Panc1 (cell line): ENCODE data around the gene TIMM50. TPM values are rescaled to one million over a fixed set of nuclear protein-coding genes. Genes with fewer than 3 reads are reported as not detected.

Experiments used
- ATAC-seq: fragments of 200-7000 bp; cut with Tn5 transposase; 2 replicates; pipeline ENCODE4 v1.9.1; 2020; ENCODE audit warnings: mild to moderate bottlenecking, moderate library complexity
- Bru-seq: library from RNA; stranded (reverse); fragments of 400-500 nt; gene quantifications from one replicate; lab custom pipeline; 2021; lab: Mats Ljungman, UMichigan
- BruChase-seq, 2 experiments: library from RNA; stranded (reverse); fragments of 400-500 nt; gene quantifications; one replicate each; lab custom pipeline; 2021; lab: Mats Ljungman, UMichigan
- BruUV-seq: library from RNA; stranded (reverse); fragments of 400-500 nt; replicated peaks from 2 replicates; lab custom pipeline; 2021; lab: Mats Ljungman, UMichigan
- CTCF ChIA-PET: fragments of 300-600 bp; sonication (Branson Sonifier 250); formaldehyde crosslinking; loops from one replicate; lab custom pipeline; 2022; ENCODE audit warnings: antibody characterized with exemption; lab: Charles Lee
- POLR2A ChIA-PET: fragments of 300-600 bp; sonication (Branson Sonifier 250); formaldehyde crosslinking; loops from one replicate; lab custom pipeline; 2022; ENCODE audit warnings: antibody characterized with exemption; lab: Charles Lee
- DNase-seq: peaks from one replicate; pipeline ENCODE4 v3.0.0-alpha.2; 2010; ENCODE audit warnings: low read depth, low spot score
- H3K27ac ChIP-seq: 2 replicates; pipeline ENCODE4 v1.5.1; 2011; ENCODE audit warnings: mild to moderate bottlenecking, low read length, inconsistent platforms
- H3K27me3 ChIP-seq: fragments of 200-500 bp; sonication (Bioruptor generic); 2 replicates; pipeline ENCODE4 v1.6.0; 2014; ENCODE audit warnings: low read length, inconsistent platforms; ENCODE audit not compliant: control insufficient read depth, insufficient read depth
- H3K36me3 ChIP-seq: fragments of 200-500 bp; sonication (Bioruptor generic); 2 replicates; pipeline ENCODE4 v1.5.1; 2014; ENCODE audit warnings: inconsistent platforms, mild to moderate bottlenecking, low read length, moderate library complexity; ENCODE audit not compliant: control insufficient read depth, insufficient read depth
- H3K4me1 ChIP-seq: 2 replicates; pipeline ENCODE4 v1.5.1; 2011; ENCODE audit warnings: inconsistent platforms, mild to moderate bottlenecking, low read length, moderate library complexity; ENCODE audit not compliant: control insufficient read depth, insufficient read depth
- H3K4me3 ChIP-seq, 2 experiments: 2 replicates each; pipeline ENCODE4 v1.5.1; 2011 to 2012; ENCODE audit warnings: low read depth in 2 of 2, low read length in 2 of 2, mild to moderate bottlenecking in 2 of 2, inconsistent platforms in 1 of 2, moderate library complexity in 1 of 2
- H3K9me3 ChIP-seq: fragments of 200-500 bp; sonication (Bioruptor generic); 2 replicates; pipeline ENCODE4 v1.5.1; 2014; ENCODE audit warnings: low read depth, mild to moderate bottlenecking, inconsistent platforms, low read length, moderate library complexity; ENCODE audit not compliant: control insufficient read depth, insufficient read depth
- CTCF ChIP-seq: fragments of 450-650 bp; IDR thresholded peaks from 2 replicates; pipeline ENCODE4 v1.5.1; 2017; ENCODE audit warnings: mild to moderate bottlenecking
- POLR2AphosphoS5 ChIP-seq: IDR thresholded peaks from 2 replicates; pipeline ENCODE4 v1.6.1; 2012; ENCODE audit warnings: mild to moderate bottlenecking, low read depth, low read length, moderate library complexity
- REST ChIP-seq, 2 experiments: IDR thresholded peaks; 2 replicates each; pipeline ENCODE4 v1.6.1; 2011 to 2012; ENCODE audit warnings: low read depth in 2 of 2, control low read depth in 1 of 2, low read length in 1 of 2, mild to moderate bottlenecking in 1 of 2, moderate library complexity in 1 of 2; ENCODE audit not compliant: insufficient read depth in 1 of 2
- SIN3A ChIP-seq: IDR thresholded peaks from 2 replicates; pipeline ENCODE4 v1.6.1; 2012; ENCODE audit warnings: low read depth, mild to moderate bottlenecking, low read length, moderate library complexity, borderline replicate concordance; ENCODE audit not compliant: insufficient read depth
- TCF7L2 ChIP-seq: IDR thresholded peaks from 2 replicates; pipeline ENCODE4 v1.6.1; 2011; ENCODE audit warnings: mild to moderate bottlenecking, low read depth, low read length, inconsistent platforms
- in situ Hi-C: cut with HindIII; loops from 2 replicates; pipeline ENCODE4 v1.10.0; 2016; ENCODE audit warnings: low sequenced_read_pairs, low pct_unique_long_range_greater_than_20kb
- intact Hi-C: fragments of 100-400 bp; cut with micrococcal nuclease; formaldehyde crosslinking; loops from one replicate; pipeline ENCODE4 v1.10.0; 2022; ENCODE audit not compliant: unreplicated experiment
- long read RNA-seq: library from polyadenylated mRNA; unstranded; transcript quantifications from one replicate; pipeline ENCODE4 v2.0.0, GENCODE V29; 2021; ENCODE audit not compliant: unreplicated experiment
- polyA plus RNA-seq: library from polyadenylated mRNA; unstranded; fragments of >200 nt; gene quantifications from one replicate; pipeline ENCODE4 v1.2.1, GENCODE V29; 2012; ENCODE audit warnings: missing spikeins; ENCODE audit not compliant: insufficient read length
- total RNA-seq: library from RNA; stranded (reverse); gene quantifications from one replicate; pipeline ENCODE4 v1.2.1, GENCODE V29; 2021; ENCODE audit not compliant: unreplicated experiment

The TIMM50 gene
- total RNA-seq, result 1,837 TPM
- 1,800 TPM for polyA plus RNA-seq
- Bru-seq, nascent RNA, result percentile 100 among the genes with signal in this experiment
- percentile 99 among the genes with signal in this experiment for BruChase-seq, experiment 1, labeled RNA remaining after a 2-hour chase
- percentile 100 among the genes with signal in this experiment for BruChase-seq, experiment 2, labeled RNA remaining after a 6-hour chase
- long read RNA-seq, transcript TIMM50-216 (10 exons, 1,481 nt), result minor isoform, 37 of 2,598 reads
- long read RNA-seq, transcript TIMM50-213 (4 exons, 786 nt), result minor isoform, 12 of 2,598 reads
- long read RNA-seq, transcript TIMM50-205 (1 exons, 2,274 nt), result minor isoform, 44 of 2,598 reads
- long read RNA-seq, transcript TIMM50-201 (11 exons, 1,612 nt), result major isoform, 2,009 of 2,598 reads
- long read RNA-seq, partial matches to known transcripts, result 142 of 2,598 reads
- long read RNA-seq, other reads (novel, unspliced or antisense), result 344 of 2,598 reads

DNA sequence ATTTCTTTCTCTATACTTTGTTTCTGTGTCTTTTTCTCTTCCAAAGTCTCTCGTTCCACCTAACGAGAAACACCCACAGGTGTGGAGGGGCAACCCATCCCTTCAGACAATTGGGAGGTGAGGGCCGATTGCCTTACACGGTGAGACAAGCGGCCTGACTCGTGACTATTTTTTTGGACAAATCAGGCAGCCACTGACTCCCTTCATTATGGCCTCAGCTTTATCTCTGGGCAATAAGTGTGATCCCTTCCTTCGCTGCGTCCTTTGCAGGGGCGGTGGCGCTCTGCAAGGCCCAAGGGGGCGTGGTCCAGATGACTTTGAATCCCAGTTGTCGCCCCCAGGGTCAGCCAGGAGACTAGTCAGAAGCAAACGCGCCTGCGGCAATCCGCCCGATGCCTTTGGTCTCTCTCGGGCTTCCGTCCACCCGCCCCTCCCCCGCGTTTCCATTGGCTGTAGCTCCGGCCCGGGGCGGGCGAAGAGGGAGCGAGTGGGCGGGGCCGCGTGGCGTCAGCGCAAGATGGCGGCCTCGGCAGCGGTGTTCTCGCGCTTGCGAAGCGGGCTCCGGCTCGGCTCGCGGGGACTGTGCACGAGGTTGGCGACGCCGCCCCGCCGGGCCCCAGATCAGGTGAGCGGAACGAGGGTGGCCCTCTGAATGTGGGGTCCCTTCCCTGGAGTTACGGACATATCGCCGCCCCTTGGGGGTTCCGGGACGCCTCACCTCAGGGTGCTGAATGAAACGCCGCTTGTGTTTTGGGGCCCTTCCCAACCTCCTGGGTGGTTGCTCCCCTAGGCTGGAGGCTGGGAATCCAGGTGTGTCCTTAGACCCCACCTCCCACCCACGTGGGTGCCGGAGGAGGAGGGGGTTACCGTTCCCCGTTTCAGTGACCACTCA, at the start of gene TIMM50:
Gene TIMM50, plus strand, starts transcription at position 502 of the 892 bp plus-strand sequence. Its CDS starts 16 bp downstream, at position 518.
- no peaks in the 10 kb centered on the region for H3K9me3 ChIP-seq
- peaks cover 40% of the 10 kb centered on the region for H3K36me3 ChIP-seq
- peaks cover 23% of the 10 kb centered on the region for H3K4me1 ChIP-seq
- no peaks in the 10 kb centered on the region for H3K27me3 ChIP-seq
- peak; percentile 100 for DNase-seq
- peak within 1 kb of the TSS; percentile 39 to 55 for H3K4me3 ChIP-seq
- peak; percentile 96 for ATAC-seq
- BruUV-seq, result no TSS peak
- intact Hi-C loops, result loop anchor here (2.0 kb wide), 1 partner anchor 26 kb away; no protein-coding TSS in a partner anchor
- peak within 1 kb of the TSS; percentile 86 for H3K27ac ChIP-seq
- in situ Hi-C loops, result no loop called here
- ChIA-PET CTCF (interaction anchor here (0.5 to 2.1 kb wide), 24 partner anchors 12 to 740 kb away, joined by 3 to 24 read pairs (median 6); partner anchors contain the start of genes DLL3, EID2B and SAMD4B), POLR2A (interaction anchor here (0.5 to 2.3 kb wide), 36 partner anchors 10 to 818 kb away, joined by 3 to 46 read pairs (median 6); partner anchors contain the start of genes DLL3, EID2B, RPS16 and SAMD4B)
- TF ChIP-seq REST (IDR thresholded peaks at IDR 0.05; ENCODE audit: insufficient read depth in 1 of 2, low read depth in 2 of 2, low read length in 1 of 2) (no peak), TCF7L2 (no peak), SIN3A (no peak), CTCF (no peak), POLR2AphosphoS5 (no peak)

- no TSS peak for BruUV-seq
- intact Hi-C loops (no loop called here), in situ Hi-C loops (no loop called here)
- ChIA-PET POLR2A (interaction anchor here (0.5 to 5.9 kb wide), 26 partner anchors 8 to 786 kb away, joined by 3 to 524 read pairs (median 4); partner anchors contain the start of genes PLEKHG2, SUPT5H, TIMM50 and TTC9B), CTCF (interaction anchor here (0.6 to 2.6 kb wide), 6 partner anchors 8 to 402 kb away, joined by 3 to 14 read pairs (median 6); partner anchors contain the start of genes PLEKHG2 and SAMD4B)
- ATAC-seq (no peak), DNase-seq (no peak)
- Histone ChIP-seq H3K4me1 (peaks cover 83% of the 10 kb centered on the region), H3K27ac (peak overlapping the region; percentile 84), H3K36me3 (peaks cover 27% of the 10 kb centered on the region), H3K4me3 (peak overlapping the region in 1 of 2 experiments; percentile 58; a peak in 2 of 4 replicates), H3K9me3 (no peaks in the 10 kb centered on the region), H3K27me3 (no peaks in the 10 kb centered on the region)
- no peak for TF ChIP-seq SIN3A
- TF ChIP-seq REST (IDR thresholded peaks at IDR 0.05; ENCODE audit: insufficient read depth in 1 of 2, low read depth in 2 of 2, low read length in 1 of 2), result no peak
- no peak for TF ChIP-seq CTCF
- no peak for TF ChIP-seq TCF7L2
- no peak for TF ChIP-seq POLR2AphosphoS5
Observed at GRCh38 chr19:39432677-39433025, 48.0 kb upstream of the TIMM50 start.
